Activated effector memory CD4-positive, alpha-beta T cell treated with Interleukin-2 at 50 U/mL for 16 hours (primary cell): Measurements from ENCODE around the gene CKLF.
"Not testable (repeated sequence)": the region's sequence is repeated elsewhere in the genome, so short reads cannot be mapped to it uniquely, and the experiment has no call there.

Experiments used
- DNase-seq: peaks from one replicate; pipeline ENCODE4 v3.0.0-alpha.2; 2020

CKLF gene

GRCh38 chr16:66544016-66544757 is 8.2 kb upstream of the CKLF start:
- no peak for DNase-seq

- no peak for DNase-seq
Observed at GRCh38 chr16:66547101-66547989, 5.0 kb upstream of the CKLF start.

GRCh38 chr16:66548068-66548467 is 4.3 kb upstream of the CKLF start:
- DNase-seq = no peak

GRCh38 chr16:66548868-66549267 is 3.5 kb upstream of the CKLF start:
- DNase-seq = no peak

- DNase-seq = peak; percentile 36
Observed at GRCh38 chr16:66549284-66550131, 2.9 kb upstream of the CKLF start, which contains the start of gene TK2. TSS of gene TK2 (minus strand) at chr16:66550122. CDS start at chr16:66550061, 61 bp downstream.

- DNase-seq = peak; percentile 50
Observed at GRCh38 chr16:66551348-66551759, 1.0 kb upstream of the CKLF start.

GRCh38 chr16:66551788-66552285 is 539 bp upstream of the CKLF start:
- no peak for DNase-seq

- DNase-seq = no peak
Observed at GRCh38 chr16:66553223-66553622, 847 bp downstream of the CKLF start.

GRCh38 chr16:66554021-66554420 is 1.6 kb downstream of the CKLF start:
- no peak for DNase-seq

- DNase-seq = no peak
Observed at GRCh38 chr16:66554495-66554894, 2.1 kb downstream of the CKLF start.

GRCh38 chr16:66560107-66560506 is 7.7 kb downstream of the CKLF start:
- no peak for DNase-seq

GRCh38 chr16:66561381-66562080 is 9.2 kb downstream of the CKLF start:
- DNase-seq = no peak

- DNase-seq = no peak
Observed at GRCh38 chr16:66562409-66562808, 10.0 kb downstream of the CKLF start.

- DNase-seq = no peak
Observed at GRCh38 chr16:66562986-66563385, 10.6 kb downstream of the CKLF start.

GRCh38 chr16:66563574-66564334 is 11.4 kb downstream of the CKLF start:
- DNase-seq = no peak

GRCh38 chr16:66566051-66566901 is 13.9 kb downstream of the CKLF start, which contains the start of gene CMTM1:
TSS of gene CMTM1 (plus strand) at chr16:66566439. CDS start at chr16:66566514, 75 bp downstream.
- DNase-seq = no peak

- DNase-seq = not testable (repeated sequence)
Observed at GRCh38 chr16:66567270-66567669, 14.9 kb downstream of the CKLF start.

- no peak for DNase-seq
Observed at GRCh38 chr16:66568355-66568754, 16.0 kb downstream of the CKLF start.

GRCh38 chr16:66569131-66569530 is 16.8 kb downstream of the CKLF start:
- DNase-seq = no peak

GRCh38 chr16:66569827-66570405 is 17.5 kb downstream of the CKLF start:
- no peak for DNase-seq
